HG02938 (cell line): ENCODE measurements around the gene IFTAP.
A peak's percentile ranks its signal among the peaks of the same experiment; 100 is the strongest.
"Not testable (repeated sequence)": the region's sequence is repeated elsewhere in the genome, so short reads cannot be mapped to it uniquely, and the experiment has no call there.

ENCODE experiments used
- ATAC-seq: cut with Tn5 transposase; IDR thresholded peaks from one replicate; pipeline ENCODE4 v1.9.1; 2021; ENCODE audit warnings: mild to moderate bottlenecking, moderate library complexity; ENCODE audit not compliant: unreplicated experiment

The IFTAP gene

GRCh38 chr11:36635066-36635862, 41.0 kb downstream of the IFTAP start:
- ATAC-seq, result no peak

DNA sequence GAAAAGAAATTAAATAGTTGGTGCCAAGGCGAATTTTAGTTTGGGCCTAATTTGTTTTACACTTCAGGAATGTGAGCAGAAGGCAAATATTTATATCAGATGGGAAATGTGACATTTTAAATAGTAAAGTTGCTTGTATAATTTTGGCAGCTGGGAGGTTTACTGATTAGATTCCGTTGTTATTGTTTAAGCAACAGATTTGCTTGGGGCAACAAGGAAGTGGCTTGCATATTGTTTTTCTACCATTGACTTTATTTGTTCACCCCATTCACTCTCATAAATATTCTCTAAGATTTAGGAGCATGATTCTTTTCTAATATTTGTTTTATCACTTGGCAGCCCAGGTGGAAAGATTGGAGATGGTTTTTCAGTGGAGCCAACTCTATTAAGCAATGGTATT, 44.3 kb downstream of the IFTAP start:
- no peak for ATAC-seq

GRCh38 chr11:36657610-36658267, 63.4 kb downstream of the IFTAP start:
- no peak for ATAC-seq

DNA sequence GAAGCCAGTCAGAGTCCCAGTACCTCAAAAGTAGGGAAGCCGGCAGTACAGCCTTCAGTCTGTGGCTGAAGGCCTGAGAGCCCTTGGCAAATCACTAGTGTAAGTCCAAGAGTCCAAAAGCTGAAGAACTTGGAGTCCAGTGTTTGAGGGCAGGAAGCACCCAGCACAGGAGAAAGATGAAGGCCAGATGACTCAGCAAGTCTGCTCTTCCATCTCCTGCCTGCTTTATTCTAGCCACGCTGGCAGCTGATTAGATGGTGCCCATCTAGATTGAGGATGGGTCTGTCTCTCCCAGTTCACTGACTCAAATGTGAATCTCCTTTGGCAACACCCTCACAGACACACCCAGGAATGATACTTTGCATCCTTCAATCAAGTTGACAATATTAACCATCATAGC, 67.1 kb downstream of the IFTAP start:
- not testable (repeated sequence) for ATAC-seq

DNA sequence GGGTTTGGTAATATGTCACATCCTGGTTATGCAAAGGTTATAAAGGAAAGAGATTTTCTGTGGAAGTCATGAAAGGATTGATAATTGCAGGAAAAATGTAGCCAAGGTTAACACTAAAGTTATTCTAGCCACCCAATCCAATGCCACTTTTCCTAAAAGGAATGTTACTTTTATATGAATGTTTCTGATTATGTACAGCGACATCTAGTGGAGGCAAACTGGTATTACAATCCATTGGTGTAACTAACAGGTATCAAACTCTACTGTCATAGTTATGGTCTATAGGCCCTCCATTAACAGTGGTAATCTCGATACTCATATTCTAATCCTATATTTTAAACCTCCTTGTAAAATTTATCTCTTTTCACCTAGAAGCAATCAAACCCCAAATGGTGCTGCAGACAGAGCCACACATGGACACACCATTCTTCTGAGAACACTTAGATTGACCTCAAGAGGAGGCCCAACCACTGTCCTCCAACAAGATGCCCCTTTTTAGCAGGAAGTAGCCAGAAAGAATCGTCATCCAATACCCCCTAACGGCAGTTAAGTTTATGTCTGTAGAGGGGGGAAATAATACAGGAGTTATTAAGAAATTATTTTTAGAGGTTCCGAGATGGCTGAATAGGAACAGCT, 78.6 kb downstream of the IFTAP start:
- no peak for ATAC-seq

DNA sequence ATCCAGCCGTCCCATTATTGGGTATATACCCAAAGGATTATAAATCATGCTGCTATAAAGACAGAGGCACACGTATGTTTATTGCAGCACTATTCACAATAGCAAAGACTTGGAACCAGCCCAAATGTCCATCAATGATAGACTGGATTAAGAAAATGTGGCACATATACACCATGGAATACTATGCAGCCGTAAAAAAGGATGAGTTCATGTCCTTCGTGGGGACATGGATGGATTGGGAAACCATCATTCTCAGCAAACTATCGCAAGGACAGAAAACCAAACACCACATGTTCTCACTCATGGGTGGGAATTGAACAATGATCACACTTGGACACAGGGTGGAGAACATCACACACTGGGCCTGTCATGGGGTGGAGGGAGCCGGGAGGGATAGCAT, 85.2 kb downstream of the IFTAP start:
- ATAC-seq, result not testable (repeated sequence)

GRCh38 chr11:36683818-36684217, 89.5 kb downstream of the IFTAP start:
- ATAC-seq, result no peak

GRCh38 chr11:36684840-36685801, 90.8 kb downstream of the IFTAP start:
- peak; percentile 51 for ATAC-seq

- no peak for ATAC-seq
Measured at GRCh38 chr11:36688132-36688531, 93.8 kb downstream of the IFTAP start.

GRCh38 chr11:36688571-36689291, 94.4 kb downstream of the IFTAP start:
- no peak for ATAC-seq

DNA sequence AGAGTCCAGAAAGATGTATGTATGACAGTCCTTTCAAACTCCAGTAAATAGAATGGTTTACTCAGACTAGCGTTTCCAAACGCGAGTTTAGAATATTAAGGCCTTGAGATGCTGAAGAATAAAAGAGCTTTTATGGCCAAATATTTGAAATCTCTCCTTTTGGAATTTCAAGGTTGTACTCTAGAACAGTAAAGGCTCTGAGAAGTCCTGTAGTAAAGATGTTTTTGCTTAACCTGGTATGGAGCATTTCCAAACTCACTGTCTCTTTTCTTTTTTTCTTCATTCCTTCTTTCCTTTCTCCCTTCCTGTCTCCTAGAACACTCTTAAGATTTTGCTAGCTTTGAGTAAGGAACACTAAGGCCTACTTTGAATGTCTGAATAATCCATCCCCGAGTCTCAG, 95.1 kb downstream of the IFTAP start:
- ATAC-seq, result no peak

DNA sequence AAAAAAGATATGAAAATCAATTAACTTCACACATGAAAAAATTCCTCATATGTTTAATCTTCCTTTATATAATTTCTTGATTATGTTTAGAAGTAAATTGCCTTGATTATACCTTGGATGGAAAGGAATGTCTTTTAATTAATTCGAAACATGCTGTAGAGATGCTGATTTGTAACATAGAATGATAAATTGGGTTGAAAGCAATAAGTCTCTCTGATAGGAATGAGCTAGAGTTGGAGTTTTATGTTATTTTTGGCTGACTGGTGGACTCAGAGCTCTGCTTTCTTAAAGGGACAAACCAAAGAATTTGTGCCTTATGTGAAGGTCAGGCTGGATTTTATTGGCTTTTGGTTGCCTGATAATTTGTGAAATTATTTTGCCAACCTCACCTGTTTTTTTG, 98.4 kb downstream of the IFTAP start:
- no peak for ATAC-seq

DNA sequence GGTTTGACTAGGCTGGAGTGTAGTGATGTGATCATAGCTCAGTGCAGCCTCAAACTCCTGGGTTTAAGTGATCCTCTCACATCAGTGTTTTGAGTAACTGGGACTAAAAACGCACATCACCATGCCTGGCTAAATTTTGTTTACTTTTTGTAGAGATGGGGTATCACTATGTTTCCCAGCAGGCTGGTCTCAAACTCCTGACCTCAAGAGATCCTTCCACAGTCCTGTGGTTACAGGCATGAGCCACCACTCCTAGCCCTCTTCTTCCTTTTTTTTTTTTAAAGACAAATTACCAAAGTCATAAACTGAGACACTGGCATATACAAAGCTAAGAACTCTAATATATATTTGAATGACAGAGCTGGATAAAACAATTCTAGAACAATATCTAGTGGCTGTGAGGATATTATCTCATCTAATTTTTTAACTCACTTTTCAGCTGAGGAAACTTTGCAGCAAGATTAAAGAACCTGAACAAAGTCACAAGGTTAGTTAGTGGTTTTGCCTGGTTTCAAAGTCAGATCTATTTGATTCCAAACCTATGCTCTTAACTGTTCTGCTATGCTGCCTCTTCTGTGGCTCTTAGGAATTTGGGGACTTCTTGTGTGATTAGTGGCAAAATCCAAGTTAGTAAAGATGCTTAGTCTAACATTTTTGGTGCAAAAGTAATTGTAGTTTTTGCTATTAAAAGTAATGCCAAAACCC, 99.0 kb downstream of the IFTAP start:
- no peak for ATAC-seq

- ATAC-seq, result no peak
Measured at GRCh38 chr11:36695111-36695510, 100.8 kb downstream of the IFTAP start.

DNA sequence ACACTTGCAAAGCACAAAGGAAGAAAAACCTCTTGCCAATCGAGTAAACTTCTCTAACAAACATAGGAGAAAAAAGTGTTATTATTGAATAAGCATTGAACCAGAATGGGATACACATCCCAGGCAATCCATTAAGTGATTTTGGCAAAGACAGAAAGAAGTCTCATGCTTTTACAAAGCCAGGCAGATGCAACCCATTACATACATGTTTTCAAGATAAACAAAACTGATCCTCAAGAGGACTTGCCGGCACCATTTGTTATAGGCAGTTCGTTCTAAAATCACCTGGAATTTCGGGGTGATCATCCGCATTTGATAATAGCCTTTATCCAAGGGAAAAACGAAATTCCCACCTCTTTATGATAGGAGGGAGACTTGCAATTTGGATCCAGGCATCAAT, 101.3 kb downstream of the IFTAP start:
- no peak for ATAC-seq

- no peak for ATAC-seq
Measured at GRCh38 chr11:36696550-36696949, 102.2 kb downstream of the IFTAP start.

DNA sequence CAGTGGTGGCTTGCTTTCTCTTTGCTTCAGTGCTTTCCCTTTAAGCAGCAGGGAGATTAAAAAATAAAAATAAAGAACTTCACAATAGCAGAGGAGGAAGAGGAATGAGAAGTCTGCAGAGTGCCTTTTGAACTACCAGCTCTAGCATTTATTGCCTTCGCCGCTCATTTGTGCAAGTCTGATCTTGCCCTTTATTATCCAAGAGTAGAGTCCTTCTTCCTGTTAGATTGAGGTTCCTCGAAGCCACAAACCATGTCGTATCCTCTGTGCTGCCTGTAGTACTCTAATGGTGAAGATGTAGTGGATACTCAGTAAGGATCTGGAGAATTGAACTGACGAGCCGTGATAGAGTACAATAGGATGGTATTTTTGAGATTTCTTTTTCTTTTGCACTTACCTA, 105.0 kb downstream of the IFTAP start:
- ATAC-seq, result no peak

- ATAC-seq, result no peak
Measured at GRCh38 chr11:36700246-36700645, 105.9 kb downstream of the IFTAP start.

- peak; percentile 75 for ATAC-seq
Measured at GRCh38 chr11:36702330-36703054, 108.2 kb downstream of the IFTAP start.
